Measurements from ENCODE around the gene FBLIM1.
A peak's percentile ranks its signal among the peaks of the same experiment; 100 is the strongest.
"Not testable (repeated sequence)": the region's sequence is repeated elsewhere in the genome, so short reads cannot be mapped to it uniquely, and the experiment has no call there.

FBLIM1 gene

GRCh38 chr1:15816674-15817073 lies 58.1 kb downstream of the FBLIM1 start:
- no peak for DNase-seq (ENCODE audit: low spot score)

GRCh38 chr1:15820478-15820877 lies 61.9 kb downstream of the FBLIM1 start:
- no peak for DNase-seq (ENCODE audit: low spot score)

- DNase-seq (ENCODE audit: low spot score) = no peak
Observed at GRCh38 chr1:15825800-15826199, 67.2 kb downstream of the FBLIM1 start.

- no peak for DNase-seq (ENCODE audit: low spot score)
Observed at GRCh38 chr1:15826810-15827507, 68.4 kb downstream of the FBLIM1 start.

- not testable (repeated sequence) for DNase-seq (ENCODE audit: low spot score)
Observed at GRCh38 chr1:15827567-15827966, 69.0 kb downstream of the FBLIM1 start.

- not testable (repeated sequence) for DNase-seq (ENCODE audit: low spot score)
Observed at GRCh38 chr1:15828931-15829330, 70.3 kb downstream of the FBLIM1 start.

GRCh38 chr1:15830258-15830657 lies 71.7 kb downstream of the FBLIM1 start:
- no peak for DNase-seq (ENCODE audit: low spot score)

GRCh38 chr1:15833069-15833679 lies 74.6 kb downstream of the FBLIM1 start:
- DNase-seq (ENCODE audit: low spot score) = no peak

- DNase-seq (ENCODE audit: low spot score) = no peak
Observed at GRCh38 chr1:15833842-15834405, 75.3 kb downstream of the FBLIM1 start.

- DNase-seq (ENCODE audit: low spot score) = peak; percentile 83
Observed at GRCh38 chr1:15834406-15835204, 76.0 kb downstream of the FBLIM1 start.

GRCh38 chr1:15835205-15835740 lies 76.7 kb downstream of the FBLIM1 start:
- peak; percentile 31 for DNase-seq (ENCODE audit: low spot score)

GRCh38 chr1:15835741-15836510 lies 77.3 kb downstream of the FBLIM1 start:
- DNase-seq (ENCODE audit: low spot score) = peak; percentile 89

Data from germinal center (tissue), 1 donor.